Myocyte (in vitro differentiated cells): ENCODE data around the gene SPHK2. TPM values are rescaled to one million over a fixed set of nuclear protein-coding genes. Genes with fewer than 3 reads are reported as not detected.
"Not testable (repeated sequence)": the region's sequence is repeated elsewhere in the genome, so short reads cannot be mapped to it uniquely, and the experiment has no call there.

Source experiments
- DNase-seq: peaks from one replicate; pipeline ENCODE4 v3.0.0-alpha.2; 2012; ENCODE audit warnings: low read depth
- total RNA-seq: library from RNA; depleted of rRNA; stranded (reverse); fragments of >200 nt; gene quantifications from 2 replicates; pipeline ENCODE4 v1.2.3, GENCODE V29; 2014

The SPHK2 gene
- total RNA-seq, 1 donor from 2014 or later = 11.0 TPM

- DNase-seq = no peak
Measured at GRCh38 chr19:48676887-48677286, 57.6 kb downstream of the SPHK2 start.

GRCh38 chr19:48678201-48678600 lies 58.9 kb downstream of the SPHK2 start:
- DNase-seq = no peak

- DNase-seq = not testable (repeated sequence)
Measured at GRCh38 chr19:48680006-48680405, 60.7 kb downstream of the SPHK2 start.

Other genes starting within 250 kb of the SPHK2 start
- 111 and 121 TPM in 2 replicates for gene KDELR1, start 228.0 kb upstream of the SPHK2 start, total RNA-seq
- gene GRIN2D, start 225.8 kb upstream of the SPHK2 start, total RNA-seq = 0.03 TPM in 1 of 2 replicates, not detected in the other
- gene GRWD1, start 173.5 kb upstream of the SPHK2 start, total RNA-seq = 43.4 and 44.1 TPM in 2 replicates
- 0.73 and 0.96 TPM in 2 replicates for gene KCNJ14, start 163.9 kb upstream of the SPHK2 start, total RNA-seq
- 50.8 and 60.6 TPM in 2 replicates for gene CYTH2, start 150.1 kb upstream of the SPHK2 start, total RNA-seq
- gene LMTK3, start 107.7 kb upstream of the SPHK2 start, total RNA-seq = 0.05 and 0.26 TPM in 2 replicates
- not detected in 2 replicates for gene SULT2B1, start 67.3 kb upstream of the SPHK2 start, total RNA-seq
- not detected in 2 replicates for gene SPACA4, start 12.8 kb upstream of the SPHK2 start, total RNA-seq
- 5.1 and 7.9 TPM in 2 replicates for gene FAM83E, start 4.4 kb upstream of the SPHK2 start, total RNA-seq
- 1,744 and 2,296 TPM in 2 replicates for gene RPL18, start 328 bp upstream of the SPHK2 start, total RNA-seq
- 6.9 and 17.0 TPM in 2 replicates for gene DBP, start 17.9 kb downstream of the SPHK2 start, total RNA-seq
- 1.5 and 2.0 TPM in 2 replicates for gene CA11, start 26.7 kb downstream of the SPHK2 start, total RNA-seq
- 0.08 and 0.42 TPM in 2 replicates for gene NTN5, start 53.5 kb downstream of the SPHK2 start, total RNA-seq
- not detected in 2 replicates for gene FUT2, start 76.5 kb downstream of the SPHK2 start, total RNA-seq
- gene MAMSTR, start 100.2 kb downstream of the SPHK2 start, total RNA-seq = 8.7 and 16.2 TPM in 2 replicates
- 0.05 TPM in 2 replicates for gene RASIP1, start 121.1 kb downstream of the SPHK2 start, total RNA-seq
- gene IZUMO1, start 127.4 kb downstream of the SPHK2 start, total RNA-seq = 0.08 TPM in 1 of 2 replicates, not detected in the other
- gene FUT1, start 133.1 kb downstream of the SPHK2 start, total RNA-seq = 0.03 and 0.05 TPM in 2 replicates
- not detected in 2 replicates for gene FGF21, start 136.0 kb downstream of the SPHK2 start, total RNA-seq
- gene BCAT2, start 191.5 kb downstream of the SPHK2 start, total RNA-seq = 29.7 and 34.1 TPM in 2 replicates
- gene HSD17B14, start 217.0 kb downstream of the SPHK2 start, total RNA-seq = 0.59 TPM in 1 of 2 replicates, not detected in the other
- 25.5 and 29.5 TPM in 2 replicates for gene PLEKHA4, start 249.1 kb downstream of the SPHK2 start, total RNA-seq